CD4-positive, alpha-beta T cell treated with Interferon alpha-2 for 1 hour (primary cell): ENCODE measurements around the gene STARD5.

Experiments used
- DNase-seq, 2 donors: peaks; one replicate each; pipeline ENCODE4 v3.0.0-alpha.2; 2020 to 2022

The STARD5 gene

DNA sequence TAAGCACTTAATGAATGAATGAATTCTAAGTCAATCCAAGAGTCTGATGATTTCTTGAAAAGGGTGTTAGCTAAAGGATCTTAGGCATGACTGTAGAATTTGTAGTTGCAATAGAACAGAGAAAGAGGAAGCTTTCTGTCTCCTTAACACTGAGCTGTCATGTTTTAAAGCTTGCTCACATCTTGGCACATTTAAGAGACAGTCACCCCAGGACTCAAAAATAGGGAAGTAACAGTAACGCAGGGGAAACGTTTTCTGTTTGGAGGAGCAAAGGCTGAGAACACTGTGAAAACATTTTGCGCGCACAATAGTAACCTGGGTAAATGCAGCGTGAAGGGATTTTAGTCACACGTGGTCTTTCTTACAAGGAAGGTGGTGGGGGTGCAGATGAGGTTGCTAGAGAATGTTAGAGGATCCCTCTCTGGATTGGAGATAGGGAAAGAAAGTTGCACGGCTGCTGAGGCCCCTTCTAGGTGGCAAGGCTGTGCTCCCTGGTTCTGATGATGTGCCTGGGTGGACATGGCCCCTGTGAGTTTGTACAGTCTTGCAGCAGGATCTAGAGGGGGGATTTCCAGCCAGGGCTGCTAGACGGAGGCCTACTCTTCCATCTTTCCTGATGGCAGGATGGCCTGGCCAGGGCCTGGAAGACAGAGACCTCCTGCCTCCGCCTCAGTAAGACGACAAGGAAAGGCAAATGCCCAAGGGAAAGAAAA lies 12.0 kb downstream of the STARD5 start:
- peak in 1 of 2 donors; percentile 42 for DNase-seq

DNA sequence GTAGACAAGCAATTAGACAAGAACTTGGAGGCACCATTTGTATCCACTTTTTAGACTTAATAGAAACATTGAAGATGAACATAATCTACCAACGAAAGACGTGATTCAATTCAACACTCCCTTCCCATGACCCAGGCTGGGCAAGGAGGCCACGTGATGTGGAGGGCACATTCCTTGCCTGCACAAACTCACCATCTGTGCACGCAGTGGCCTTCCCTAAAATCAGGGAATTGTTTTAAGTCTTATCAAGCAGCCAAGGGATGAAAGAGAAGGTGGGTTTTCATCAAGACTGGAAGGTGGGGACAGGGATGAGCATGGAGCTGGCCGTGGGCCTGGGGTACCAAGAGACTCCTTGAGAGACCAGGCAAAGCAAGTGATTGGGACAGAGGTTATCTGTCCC lies 13.5 kb downstream of the STARD5 start:
- DNase-seq: no peak

DNA sequence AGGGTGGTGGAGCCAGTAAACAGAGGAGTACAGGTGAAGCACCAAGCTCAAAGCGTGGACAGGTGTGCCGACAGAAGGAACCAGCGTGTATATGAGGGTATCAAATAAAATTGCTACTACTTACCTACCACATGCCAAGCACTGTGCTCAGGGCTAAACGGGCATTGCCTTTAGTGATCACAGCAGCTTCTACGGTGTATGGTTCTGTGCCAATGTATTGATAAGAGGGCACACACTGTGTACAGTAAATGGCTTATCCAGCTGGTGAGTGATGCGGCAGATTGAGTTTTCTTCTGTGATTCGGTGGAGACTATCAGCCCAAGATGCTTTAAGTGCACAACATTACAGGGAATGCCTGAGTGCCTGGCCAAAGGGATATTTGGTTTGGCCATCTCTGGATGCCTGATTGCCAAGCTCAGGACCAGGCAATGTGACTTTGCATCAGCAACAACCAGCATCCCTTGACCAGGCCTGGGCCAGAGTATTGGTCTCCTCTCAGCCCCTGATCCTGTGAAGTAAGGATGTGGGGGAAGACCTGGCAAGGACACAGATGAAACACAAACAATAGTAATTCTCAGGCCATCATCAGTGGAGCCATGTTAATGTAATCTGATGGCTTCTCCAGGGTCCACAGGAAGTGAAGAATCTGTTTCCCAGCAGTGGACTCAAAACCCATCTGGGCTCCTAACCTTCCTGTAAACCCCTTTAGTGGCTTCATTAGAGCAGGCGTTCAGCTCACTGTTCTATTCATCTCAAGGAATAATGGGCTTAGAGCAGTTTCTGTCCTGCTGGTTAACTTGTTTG lies 14.1 kb downstream of the STARD5 start:
- no peak for DNase-seq

DNA sequence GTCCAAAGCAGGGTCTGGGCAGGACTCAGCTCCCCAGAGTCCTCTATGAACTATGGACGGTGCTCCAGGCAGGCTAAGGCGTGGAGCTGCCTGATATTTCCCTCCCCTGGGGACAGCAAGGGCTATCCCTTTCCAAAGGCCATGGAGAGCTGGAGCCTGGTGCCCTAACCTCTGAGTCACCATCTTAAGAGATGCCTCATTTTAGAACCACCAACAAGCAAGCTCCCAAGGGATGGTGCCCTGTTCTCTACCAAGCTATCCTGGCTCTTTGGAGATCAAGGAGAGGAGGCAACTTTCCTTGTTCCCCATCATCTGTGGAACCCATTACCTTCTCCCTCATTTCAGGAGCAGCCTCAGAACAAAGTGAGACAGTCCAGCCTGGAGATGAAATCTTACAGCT lies 15.7 kb downstream of the STARD5 start:
- no peak for DNase-seq

DNA sequence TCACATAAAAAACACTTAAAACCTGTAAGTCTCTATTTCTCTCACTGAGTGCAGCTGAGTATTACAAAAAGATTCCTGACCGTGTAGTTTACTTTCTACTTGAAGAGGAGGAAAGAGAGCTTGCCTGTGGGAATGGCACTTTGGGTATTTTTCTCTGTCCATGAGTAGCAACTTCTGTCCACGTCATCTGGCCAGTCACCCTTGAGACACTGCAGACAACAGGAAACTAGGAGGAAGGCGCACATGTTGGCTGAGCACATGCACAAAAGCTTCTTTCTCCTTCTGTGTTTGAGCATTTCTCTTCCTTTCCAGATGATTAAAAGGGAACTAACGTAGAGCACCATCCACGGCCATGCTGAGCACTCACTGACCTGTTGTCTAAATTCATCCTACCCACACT lies 19.7 kb downstream of the STARD5 start:
- peak in 1 of 2 donors; percentile 34 for DNase-seq

DNA sequence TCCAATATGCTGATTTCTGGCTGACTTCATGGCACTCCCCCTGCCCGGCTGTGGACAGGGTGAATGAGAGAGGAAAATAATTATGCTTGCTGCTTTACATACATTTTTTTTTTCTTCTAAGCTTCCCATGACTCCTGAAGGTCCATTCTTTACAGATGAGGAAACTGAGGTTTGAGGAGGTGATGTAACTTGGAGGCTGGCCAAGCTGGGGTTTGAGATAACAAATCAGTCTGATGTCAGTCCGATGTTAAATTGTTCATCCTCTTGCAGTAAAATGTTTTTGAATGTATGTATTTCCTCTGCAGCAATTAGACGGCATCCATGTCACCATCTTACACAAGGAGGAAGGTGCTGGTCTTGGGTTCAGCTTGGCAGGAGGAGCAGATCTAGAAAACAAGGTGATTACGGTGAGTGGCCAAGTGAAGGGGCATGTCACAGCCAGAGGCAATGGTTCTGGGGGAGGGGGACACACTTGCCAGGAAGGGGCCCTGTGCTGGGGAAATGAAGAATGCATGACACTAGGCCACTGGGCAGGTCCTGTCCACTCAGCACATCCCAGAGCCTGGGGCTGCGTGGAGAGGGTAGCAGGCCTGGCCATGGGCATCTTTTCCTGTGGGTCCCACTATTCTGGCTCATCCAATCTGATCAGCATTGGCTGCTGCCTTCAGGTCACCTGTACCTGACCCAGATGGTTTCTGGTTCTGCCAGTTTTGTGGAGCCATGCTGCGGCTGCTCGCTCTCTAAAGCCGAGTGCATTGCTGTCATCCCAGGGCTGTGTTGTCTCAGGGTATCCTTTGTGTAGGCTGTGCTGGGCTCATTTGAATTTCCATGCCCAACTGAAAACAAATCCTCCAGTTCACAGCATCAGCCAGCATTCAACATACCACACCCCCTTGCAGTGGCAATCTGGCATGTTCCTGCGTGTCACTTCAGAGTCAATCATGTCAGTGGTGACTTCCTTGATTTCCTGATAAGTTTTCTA lies 20.4 kb downstream of the STARD5 start:
- DNase-seq: no peak

DNA sequence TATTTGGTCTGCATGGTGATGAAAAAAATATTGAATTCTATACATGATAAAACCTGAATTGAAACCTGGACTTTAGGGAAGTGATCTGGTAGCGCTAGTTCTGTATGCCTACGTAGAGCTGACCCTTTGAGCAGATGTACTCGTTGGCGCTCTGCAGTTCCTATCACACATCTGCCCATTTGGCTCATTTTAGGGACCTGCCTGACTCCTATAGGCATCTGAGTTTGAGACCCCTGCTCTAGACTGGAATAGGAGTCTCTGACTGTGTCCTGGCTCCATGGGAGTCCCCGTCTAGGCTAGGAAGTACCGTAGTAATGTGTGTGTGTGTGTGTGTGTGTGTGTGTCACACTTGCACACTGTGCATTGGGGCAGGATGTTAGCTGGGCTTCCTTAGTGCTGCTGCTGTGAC lies 21.2 kb downstream of the STARD5 start:
- peak in 1 of 2 donors; percentile 33 for DNase-seq

DNA sequence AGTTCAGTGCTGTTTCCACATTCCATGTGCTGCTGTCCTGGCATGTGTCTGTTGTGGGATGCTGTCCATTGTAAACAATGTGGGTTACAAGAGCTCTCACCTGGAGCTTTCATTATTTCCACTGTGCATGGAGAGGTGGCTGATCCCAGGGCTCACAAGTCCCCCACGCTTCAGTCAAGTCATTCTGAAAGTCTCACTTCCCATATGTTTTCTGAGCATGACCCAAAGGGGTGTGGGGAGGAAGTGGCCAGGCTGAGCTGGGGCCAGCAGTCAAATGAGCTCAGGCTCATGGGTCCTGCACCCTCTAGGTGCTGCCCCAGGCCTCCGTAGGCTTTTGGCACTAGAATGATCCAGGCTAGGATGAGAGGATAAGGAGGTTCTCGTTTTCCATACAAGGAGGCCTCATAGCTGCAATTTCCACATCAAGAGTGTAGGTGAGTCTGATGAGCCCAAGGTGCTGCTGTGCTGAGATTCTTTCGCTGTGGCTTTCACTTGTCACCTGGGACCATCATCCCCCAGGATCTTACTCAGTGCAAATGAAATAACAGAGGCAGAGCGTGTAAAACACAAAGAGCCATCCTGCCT lies 22.0 kb downstream of the STARD5 start:
- DNase-seq: peak; percentile 39 to 59

DNA sequence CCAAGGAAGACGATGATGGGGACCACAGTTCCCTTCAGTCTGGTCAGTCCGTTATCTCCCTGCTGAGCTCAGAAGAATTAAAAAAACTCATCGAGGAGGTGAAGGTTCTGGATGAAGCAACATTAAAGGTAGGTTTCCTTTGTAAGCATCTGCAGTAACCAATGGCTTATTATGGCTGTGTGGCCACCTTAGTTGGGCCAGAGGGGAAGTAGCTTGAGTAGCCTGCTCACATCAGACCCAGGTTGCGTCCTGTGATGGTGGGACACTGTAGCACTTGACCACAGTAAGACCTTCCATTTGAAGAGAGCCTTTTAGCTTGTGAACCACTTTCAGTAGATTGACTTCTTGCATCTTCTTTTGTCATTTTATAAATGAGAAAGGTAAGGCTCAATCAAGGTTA lies 22.6 kb downstream of the STARD5 start:
- no peak for DNase-seq

DNA sequence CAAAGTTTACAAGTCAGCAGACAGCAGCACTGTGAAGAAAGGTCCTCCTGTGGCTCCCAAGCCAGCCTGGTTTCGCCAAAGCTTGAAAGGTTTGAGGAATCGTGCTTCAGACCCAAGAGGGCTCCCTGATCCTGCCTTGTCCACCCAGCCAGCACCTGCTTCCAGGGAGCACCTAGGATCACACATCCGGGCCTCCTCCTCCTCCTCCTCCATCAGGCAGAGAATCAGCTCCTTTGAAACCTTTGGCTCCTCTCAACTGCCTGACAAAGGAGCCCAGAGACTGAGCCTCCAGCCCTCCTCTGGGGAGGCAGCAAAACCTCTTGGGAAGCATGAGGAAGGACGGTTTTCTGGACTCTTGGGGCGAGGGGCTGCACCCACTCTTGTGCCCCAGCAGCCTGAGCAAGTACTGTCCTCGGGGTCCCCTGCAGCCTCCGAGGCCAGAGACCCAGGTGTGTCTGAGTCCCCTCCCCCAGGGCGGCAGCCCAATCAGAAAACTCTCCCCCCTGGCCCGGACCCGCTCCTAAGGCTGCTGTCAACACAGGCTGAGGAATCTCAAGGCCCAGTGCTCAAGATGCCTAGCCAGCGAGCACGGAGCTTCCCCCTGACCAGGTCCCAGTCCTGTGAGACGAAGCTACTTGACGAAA lies 24.2 kb downstream of the STARD5 start:
- DNase-seq: no peak

DNA sequence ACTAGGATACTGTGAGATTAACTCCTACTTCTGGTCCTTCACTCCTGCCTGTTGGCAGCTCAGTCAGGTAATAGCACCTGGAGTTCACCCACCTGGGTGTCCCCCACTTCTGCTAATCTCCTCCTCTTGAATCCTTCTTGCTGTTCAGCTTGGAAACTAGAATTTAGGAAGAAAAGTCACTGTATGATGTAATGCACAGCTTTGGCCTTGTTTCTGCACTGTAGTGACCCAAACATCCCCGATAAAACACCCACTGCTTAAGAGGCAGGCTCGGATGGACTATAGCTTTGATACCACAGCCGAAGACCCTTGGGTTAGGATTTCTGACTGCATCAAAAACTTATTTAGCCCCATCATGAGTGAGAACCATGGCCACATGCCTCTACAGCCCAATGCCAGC lies 24.8 kb downstream of the STARD5 start:
- DNase-seq: no peak

DNA sequence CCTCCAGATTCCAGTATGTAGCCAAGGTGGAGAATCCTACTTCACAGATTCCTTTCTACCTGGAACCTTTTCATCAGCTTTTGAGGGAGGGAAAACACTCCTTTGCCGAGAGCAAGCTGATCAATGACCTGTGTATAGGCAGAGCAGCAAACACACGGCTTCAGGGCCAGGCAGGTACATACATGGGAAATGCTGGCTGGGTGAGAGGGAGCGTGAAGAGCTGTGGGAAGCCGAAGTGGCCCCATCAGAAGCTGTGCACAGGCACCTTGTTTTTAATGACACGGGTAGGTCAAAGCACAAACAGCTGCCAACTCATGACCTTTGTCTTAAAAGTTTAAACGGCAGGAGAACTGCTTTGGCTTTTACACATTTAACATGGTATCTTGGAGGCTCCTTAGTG lies 25.3 kb downstream of the STARD5 start:
- no peak for DNase-seq

DNA sequence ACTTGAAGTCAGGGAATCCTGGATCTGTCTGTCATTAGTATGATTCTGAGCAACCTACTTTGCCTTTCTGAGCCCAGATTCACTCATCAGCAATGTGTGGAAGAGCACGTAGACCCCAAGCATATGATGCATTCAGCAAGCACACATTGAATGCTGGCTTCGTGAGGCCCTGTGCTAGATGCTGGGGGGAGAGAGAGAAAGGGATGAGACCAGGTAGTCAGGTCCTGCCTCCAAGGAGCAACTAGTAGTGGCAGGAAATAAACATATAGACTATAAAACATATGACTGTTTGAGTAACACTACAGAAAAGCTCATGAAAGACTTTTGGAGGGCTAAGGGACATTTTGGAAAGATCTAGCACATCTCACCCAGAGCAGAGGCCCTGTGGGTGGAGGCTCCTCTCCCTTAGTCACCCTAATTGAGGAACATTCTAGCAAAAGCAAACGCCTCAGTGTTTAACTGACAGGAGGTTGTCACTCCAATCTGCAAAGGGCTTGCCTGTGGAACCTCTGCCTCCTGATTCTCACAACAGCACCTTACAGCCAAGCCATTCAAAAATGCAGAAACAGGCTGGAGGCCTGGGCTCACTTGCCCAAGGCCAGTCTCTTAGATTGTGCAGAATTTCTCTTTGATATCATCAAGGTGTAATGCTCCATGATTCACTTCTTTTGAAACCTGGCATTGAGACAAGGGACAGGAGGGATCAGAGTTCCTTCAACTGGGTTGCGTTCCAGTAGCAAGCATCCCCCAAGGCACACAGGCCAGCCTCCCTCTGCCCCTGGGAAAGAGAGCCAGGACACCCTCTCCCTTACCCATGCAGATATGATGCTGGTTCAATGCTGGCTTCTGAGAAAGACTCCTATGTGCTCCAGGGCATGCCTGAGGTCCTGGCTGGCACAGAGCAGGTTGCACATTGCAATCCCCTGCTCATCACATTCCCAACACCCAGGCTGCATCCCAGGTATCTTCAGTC lies 26.1 kb downstream of the STARD5 start:
- DNase-seq: no peak

DNA sequence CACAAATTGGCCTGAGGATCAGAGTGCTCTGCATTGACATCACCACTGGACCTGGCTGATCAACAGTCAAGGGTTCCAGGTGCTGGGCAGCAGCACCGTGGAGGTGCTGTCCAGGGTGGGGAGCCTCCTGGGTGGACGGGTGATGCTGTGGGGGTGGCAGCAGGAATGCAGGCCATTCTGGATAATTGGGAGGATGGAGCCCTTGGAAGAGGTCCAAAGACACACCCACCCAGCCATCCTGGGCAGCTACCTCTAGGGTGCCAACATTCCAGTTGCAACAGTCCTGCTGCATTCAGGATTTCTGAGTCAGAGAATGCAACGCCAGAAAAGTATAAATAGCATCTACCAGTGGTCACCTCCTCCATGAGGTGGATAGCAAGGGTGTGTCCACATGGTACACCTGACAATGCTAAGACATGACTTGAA lies 26.8 kb downstream of the STARD5 start:
- no peak for DNase-seq

DNA sequence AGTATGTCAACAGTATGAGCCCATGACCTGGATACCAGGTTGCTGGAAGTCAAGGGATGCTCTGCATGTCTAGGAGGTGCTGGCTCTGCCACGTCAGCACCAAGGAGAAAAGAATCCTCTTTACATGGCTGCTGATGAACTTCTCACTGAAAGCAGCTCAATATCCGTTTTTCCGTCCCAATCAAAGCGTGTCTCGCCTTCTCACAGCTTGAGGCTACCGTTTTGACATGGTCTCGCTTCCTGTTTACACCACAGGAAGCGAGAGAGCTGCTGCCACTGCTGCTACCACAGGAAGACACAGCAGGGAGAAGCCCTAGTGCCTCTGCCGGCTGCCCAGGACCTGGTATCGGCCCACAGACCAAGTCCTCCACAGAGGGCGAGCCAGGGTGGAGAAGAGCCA lies 27.3 kb downstream of the STARD5 start:
- DNase-seq: peak; percentile 77 to 82

DNA sequence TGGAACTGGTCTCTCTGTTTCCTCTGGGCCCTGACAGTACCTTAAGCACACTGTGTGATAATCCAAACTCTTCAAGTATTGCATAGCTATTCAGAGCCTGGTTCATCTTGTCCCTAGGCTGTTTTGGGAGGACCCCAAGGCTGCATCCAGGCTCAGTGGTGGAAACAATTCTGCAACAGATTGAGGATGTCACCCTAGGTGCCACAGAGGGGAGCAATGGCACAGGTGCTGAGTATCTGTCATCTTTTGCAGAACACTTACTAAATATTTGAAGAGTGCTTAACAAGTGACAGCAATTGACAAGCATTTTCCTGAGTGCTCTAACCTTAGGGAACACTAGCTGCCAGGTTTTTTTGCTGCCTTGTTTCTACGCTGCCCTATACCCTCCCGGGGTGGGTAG lies 27.8 kb downstream of the STARD5 start:
- DNase-seq: no peak

DNA sequence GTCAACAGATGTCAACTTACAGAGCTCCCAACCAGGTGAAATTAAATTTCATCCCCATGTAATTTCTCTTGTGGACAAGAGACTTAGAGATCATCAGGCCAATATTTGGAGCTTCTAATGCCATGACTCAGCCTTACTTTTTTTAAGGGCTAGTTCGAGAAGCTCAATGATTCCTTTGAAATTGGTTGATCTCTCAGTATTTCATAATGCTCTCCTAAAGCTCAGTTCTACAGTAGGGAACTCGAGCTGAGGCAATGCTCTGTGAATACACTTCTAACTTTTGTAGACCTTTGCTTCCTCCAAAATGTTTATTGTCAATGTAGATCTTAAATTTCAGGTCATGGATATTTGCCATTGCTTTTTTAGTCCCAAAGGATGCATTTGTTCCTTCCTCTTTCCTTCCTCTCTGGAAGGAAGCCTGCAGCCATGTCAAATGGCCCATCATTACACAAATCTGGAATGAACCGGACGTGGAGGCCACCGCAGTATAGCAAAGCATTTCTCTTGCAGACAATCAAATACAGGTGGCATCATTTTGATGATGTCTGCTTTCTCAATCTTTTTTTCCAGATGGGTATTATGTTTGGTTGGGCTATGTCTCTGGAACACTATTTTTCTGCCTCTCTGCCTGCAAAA lies 28.3 kb downstream of the STARD5 start:
- no peak for DNase-seq

DNA sequence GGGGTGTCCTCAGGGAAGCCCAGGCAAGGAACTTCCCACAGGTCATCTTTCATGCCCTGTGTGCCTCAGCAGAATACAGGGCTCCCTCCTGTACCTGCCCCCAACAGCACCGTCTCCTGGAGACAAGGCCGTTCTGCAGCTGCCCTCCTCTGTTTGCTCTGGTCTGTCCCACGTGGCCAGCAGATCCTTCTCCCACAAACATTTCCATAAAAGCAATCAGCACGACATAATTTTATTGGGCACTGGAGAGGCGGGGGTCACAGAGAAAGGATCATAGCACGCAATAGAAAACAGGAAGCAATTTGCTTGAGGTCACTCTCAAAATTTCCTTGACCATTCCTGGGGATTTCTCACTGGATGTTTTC lies 29.4 kb downstream of the STARD5 start:
- no peak for DNase-seq

DNA sequence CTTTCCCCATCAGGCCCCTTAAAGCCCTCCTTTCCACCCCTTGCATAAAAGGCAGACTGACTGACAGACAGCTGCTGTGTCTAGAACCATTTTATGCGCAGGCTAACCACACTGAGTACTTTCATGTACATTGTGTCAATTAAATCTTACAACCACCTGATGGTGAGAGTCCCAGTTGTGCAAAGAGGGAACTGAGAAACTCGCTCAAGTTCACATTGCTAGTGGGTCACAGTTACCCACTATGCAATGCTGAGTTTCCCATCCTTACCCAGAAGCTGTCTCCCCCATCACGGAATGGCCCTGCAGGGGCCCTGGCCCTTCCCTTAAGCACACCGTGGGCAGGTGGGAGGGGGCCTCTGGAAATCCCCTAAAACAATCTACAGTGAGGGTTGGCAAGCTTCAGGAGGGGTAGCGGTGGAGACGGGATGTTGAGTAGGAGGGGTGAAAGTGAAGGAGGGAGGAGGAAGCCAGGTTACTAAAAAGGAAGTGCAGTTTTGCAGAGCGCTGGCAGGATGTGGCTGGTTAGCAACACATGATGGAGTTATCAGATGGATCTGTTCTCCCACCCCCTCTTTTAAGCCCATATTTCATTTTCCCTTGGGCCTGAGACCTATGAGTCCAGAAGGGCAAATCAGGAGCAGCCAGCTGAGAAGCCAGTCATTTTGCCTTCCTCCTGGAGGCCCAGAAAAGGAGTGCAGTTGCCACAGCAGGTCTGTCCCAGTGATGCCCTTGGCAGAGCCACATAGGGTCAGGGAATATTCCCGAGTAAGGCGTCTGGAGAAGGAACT lies 30.0 kb downstream of the STARD5 start:
- peak; percentile 79 to 85 for DNase-seq

DNA sequence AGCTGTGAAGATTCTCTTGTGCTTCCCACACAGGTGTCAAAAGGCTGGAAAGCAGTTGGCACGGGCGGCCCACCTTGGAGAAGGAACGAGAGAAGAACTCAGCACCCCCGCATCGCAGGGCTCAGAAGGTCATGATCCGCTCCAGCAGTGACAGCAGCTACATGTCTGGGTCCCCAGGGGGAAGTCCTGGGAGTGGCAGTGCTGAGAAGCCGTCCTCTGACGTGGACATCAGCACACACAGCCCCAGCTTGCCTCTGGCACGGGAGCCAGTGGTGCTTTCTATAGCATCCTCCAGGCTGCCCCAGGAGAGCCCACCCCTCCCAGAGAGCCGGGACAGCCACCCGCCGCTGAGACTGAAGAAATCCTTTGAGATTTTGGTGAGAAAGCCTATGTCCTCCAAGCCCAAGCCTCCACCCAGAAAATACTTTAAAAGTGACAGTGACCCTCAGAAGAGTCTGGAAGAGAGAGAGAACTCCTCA lies 31.4 kb downstream of the STARD5 start:
- DNase-seq: peak; percentile 72 to 85
